ENCODE data around the gene IFRD2.

The IFRD2 gene

GRCh38 chr3:50296721-50297383, 4.6 kb upstream of the IFRD2 start:
- H3K4me3 Mint-ChIP-seq, result no peak overlapping the region

GRCh38 chr3:50295553-50296431, 3.6 kb upstream of the IFRD2 start:
- peaks cover 33% of the 10 kb centered on the region for H3K4me1 Mint-ChIP-seq
- peak overlapping the region; percentile 17 for H3K27ac Mint-ChIP-seq
- H3K9me3 Mint-ChIP-seq, result no peaks in the 10 kb centered on the region
- peaks cover 5% of the 10 kb centered on the region for H3K27me3 Mint-ChIP-seq (ENCODE audit: low read depth, poor library complexity)
- no peak for DNase-seq
- no peak overlapping the region for H3K4me3 Mint-ChIP-seq
- no peaks in the 10 kb centered on the region for H3K36me3 Mint-ChIP-seq (ENCODE audit: low read depth)
- TF ChIP-seq CTCF (IDR thresholded peaks at IDR 0.05), result no peak

More at GRCh38 chr3:50296721-50297383, 4.6 kb upstream of the IFRD2 start:
- DNase-seq, result no peak
- Mint-ChIP-seq H3K36me3 (ENCODE audit: low read depth) (no peaks in the 10 kb centered on the region), H3K27me3 (ENCODE audit: low read depth, poor library complexity) (peaks cover 5% of the 10 kb centered on the region), H3K27ac (no peak overlapping the region), H3K9me3 (no peaks in the 10 kb centered on the region), H3K4me1 (peaks cover 26% of the 10 kb centered on the region)
- no peak for TF ChIP-seq CTCF (IDR thresholded peaks at IDR 0.05)

- Mint-ChIP-seq H3K27me3 (ENCODE audit: low read depth, poor library complexity) (peaks cover 5% of the 10 kb centered on the region), H3K4me1 (peaks cover 25% of the 10 kb centered on the region), H3K9me3 (no peaks in the 10 kb centered on the region), H3K36me3 (ENCODE audit: low read depth) (no peaks in the 10 kb centered on the region), H3K4me3 (no peak overlapping the region), H3K27ac (no peak overlapping the region)
- no peak for DNase-seq
- TF ChIP-seq CTCF (IDR thresholded peaks at IDR 0.05), result no peak
Observed at GRCh38 chr3:50294492-50295403, 2.5 kb upstream of the IFRD2 start.

GRCh38 chr3:50294089-50294488, 1.9 kb upstream of the IFRD2 start:
- Mint-ChIP-seq H3K36me3 (ENCODE audit: low read depth) (peaks cover 5% of the 10 kb centered on the region), H3K27ac (no peak overlapping the region), H3K4me3 (no peak overlapping the region), H3K9me3 (no peaks in the 10 kb centered on the region), H3K4me1 (peaks cover 19% of the 10 kb centered on the region), H3K27me3 (ENCODE audit: low read depth, poor library complexity) (peaks cover 4% of the 10 kb centered on the region)
- DNase-seq, result no peak
- no peak for TF ChIP-seq CTCF (IDR thresholded peaks at IDR 0.05)

GRCh38 chr3:50293079-50293801, 1.0 kb upstream of the IFRD2 start:
- DNase-seq, result no peak
- peaks cover 16% of the 10 kb centered on the region for H3K4me1 Mint-ChIP-seq
- no peak for TF ChIP-seq CTCF (IDR thresholded peaks at IDR 0.05)
- peaks cover 13% of the 10 kb centered on the region for H3K36me3 Mint-ChIP-seq (ENCODE audit: low read depth)
- peak overlapping the region; percentile 99 for H3K27ac Mint-ChIP-seq
- peak overlapping the region; percentile 88 for H3K4me3 Mint-ChIP-seq
- H3K27me3 Mint-ChIP-seq (ENCODE audit: low read depth, poor library complexity), result no peaks in the 10 kb centered on the region
- H3K9me3 Mint-ChIP-seq, result no peaks in the 10 kb centered on the region
